Right lobe of liver (tissue), 4 donors: ENCODE data around the gene MYRF.

Experiments
- POLR2A ChIP-seq: fragments of 450-650 bp; IDR thresholded peaks from one replicate; pipeline ENCODE4 v1.6.1; 2017; ENCODE audit warnings: antibody characterized with exemption, mild to moderate bottlenecking
- TF ChIP-seq, protein P1 (sequence below), 4 donors: fragments of 200-600 bp in 3 of 4; fragments of 450-650 bp in 1 of 4; IDR thresholded peaks; one replicate each; pipeline versions ENCODE4 v1.5.1 to v1.8.0; 2016 to 2022; ENCODE audit warnings: antibody characterized with exemption in 4 of 4, mild to moderate bottlenecking in 2 of 4
- donor health status: DM: no; HTN: no; CAD: no.
- donor health status: DM: no; HTN: no; CAD: no.
- donor health status: DM: no; HTN: yes; CAD: no.

DNA sequence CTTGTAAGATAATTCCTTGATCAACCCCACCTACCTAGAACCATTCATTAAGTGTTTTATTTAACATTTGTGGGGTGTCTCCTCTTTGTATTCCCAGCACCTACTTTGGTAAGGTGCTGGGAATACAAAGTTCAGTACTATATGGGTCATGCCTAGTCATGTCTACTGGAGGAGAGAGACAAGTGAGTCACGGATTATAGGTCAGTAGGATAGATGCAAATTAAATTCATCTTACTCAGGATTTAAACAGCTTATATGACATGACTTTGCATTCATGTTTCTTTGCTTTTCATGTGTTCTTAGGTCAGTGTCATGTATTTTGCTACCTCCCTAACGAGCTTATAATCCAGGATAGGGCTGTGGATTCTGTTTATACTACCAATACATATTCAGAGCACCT is 67.7 kb downstream of the MYRF start:
- TF ChIP-seq, protein P1, sequence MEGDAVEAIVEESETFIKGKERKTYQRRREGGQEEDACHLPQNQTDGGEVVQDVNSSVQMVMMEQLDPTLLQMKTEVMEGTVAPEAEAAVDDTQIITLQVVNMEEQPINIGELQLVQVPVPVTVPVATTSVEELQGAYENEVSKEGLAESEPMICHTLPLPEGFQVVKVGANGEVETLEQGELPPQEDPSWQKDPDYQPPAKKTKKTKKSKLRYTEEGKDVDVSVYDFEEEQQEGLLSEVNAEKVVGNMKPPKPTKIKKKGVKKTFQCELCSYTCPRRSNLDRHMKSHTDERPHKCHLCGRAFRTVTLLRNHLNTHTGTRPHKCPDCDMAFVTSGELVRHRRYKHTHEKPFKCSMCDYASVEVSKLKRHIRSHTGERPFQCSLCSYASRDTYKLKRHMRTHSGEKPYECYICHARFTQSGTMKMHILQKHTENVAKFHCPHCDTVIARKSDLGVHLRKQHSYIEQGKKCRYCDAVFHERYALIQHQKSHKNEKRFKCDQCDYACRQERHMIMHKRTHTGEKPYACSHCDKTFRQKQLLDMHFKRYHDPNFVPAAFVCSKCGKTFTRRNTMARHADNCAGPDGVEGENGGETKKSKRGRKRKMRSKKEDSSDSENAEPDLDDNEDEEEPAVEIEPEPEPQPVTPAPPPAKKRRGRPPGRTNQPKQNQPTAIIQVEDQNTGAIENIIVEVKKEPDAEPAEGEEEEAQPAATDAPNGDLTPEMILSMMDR (IDR thresholded peaks at IDR 0.05), result no peak
- no peak for TF ChIP-seq POLR2A
